HCT116 (cell line): Measurements from ENCODE around the gene RCE1. TPM values are rescaled to one million over a fixed set of nuclear protein-coding genes. Genes with fewer than 3 reads are reported as not detected.

ENCODE experiments used
- ATAC-seq: fragments of 200-7000 bp; cut with Tn5 transposase; 2 replicates; pipeline ENCODE4 v1.9.1; 2020; ENCODE audit warnings: mild to moderate bottlenecking, moderate library complexity
- BruUV-seq: library from RNA; stranded (reverse); fragments of 400-500 nt; replicated peaks from 2 replicates; lab custom pipeline; 2021; lab: Mats Ljungman, UMichigan
- CTCF ChIA-PET: fragments of 300-600 bp; sonication (Branson Sonifier 250); formaldehyde crosslinking; loops from one replicate; lab custom pipeline; 2021; ENCODE audit warnings: antibody characterized with exemption; lab: Charles Lee
- POLR2A ChIA-PET: fragments of 300-600, 350-600 bp; sonication (Branson Sonifier 250); formaldehyde crosslinking; loops from one replicate; lab custom pipeline; 2021; ENCODE audit warnings: antibody characterized with exemption; lab: Charles Lee
- RAD21 ChIA-PET, 2 experiments: fragments of 300-600 bp; sonication (Branson Sonifier 250); formaldehyde crosslinking; loops; one replicate each; lab custom pipeline; 2023; ENCODE audit warnings: low total read pairs in 2 of 2; ENCODE audit not compliant: uncharacterized antibody in 2 of 2, unreplicated experiment in 2 of 2, low non-redundant PET in 1 of 2; lab: Charles Lee
- DNase-seq: peaks from one replicate; pipeline ENCODE4 v3.0.0-alpha.2; 2010; ENCODE audit warnings: low read depth, low spot score
- H2AFZ ChIP-seq: fragments of 200-600 bp; shearing (Covaris generic), sonication (generic); 2 replicates; pipeline ENCODE4 v1.6.1; 2017; ENCODE audit warnings: low read depth, mixed run types, mixed read lengths, antibody characterized with exemption, low read length; ENCODE audit not compliant: poor library complexity, severe bottlenecking
- H3K27ac ChIP-seq: 2 replicates; pipeline ENCODE4 v1.5.1; 2012; ENCODE audit warnings: low read depth, low read length
- H3K27me3 ChIP-seq: fragments of 200-600 bp; sonication (generic); 2 replicates; pipeline ENCODE4 v1.6.1; 2016; ENCODE audit warnings: mixed run types, low read length, mixed read lengths; ENCODE audit not compliant: insufficient read depth
- H3K36me3 ChIP-seq, 2 experiments: fragments of 200-500 bp in 1 of 2; fragments of 200-600 bp in 1 of 2; sonication (Bioruptor generic) in 1 of 2; sonication (generic) in 1 of 2; 2 replicates each; pipeline versions ENCODE4 v1.5.1 to v1.6.1; 2014 to 2016; ENCODE audit warnings: low read length in 2 of 2, inconsistent platforms in 1 of 2, mixed read lengths in 1 of 2, mixed run types in 1 of 2; ENCODE audit not compliant: insufficient read depth in 2 of 2, control insufficient read depth in 1 of 2
- H3K4me1 ChIP-seq, 2 experiments: fragments of 200-600 bp in 1 of 2; sonication (generic) in 1 of 2; 2 replicates each; pipeline versions ENCODE4 v1.5.1 to v1.6.1; 2012 to 2017; ENCODE audit warnings: low read length in 2 of 2, inconsistent platforms in 1 of 2, mild to moderate bottlenecking in 1 of 2, mixed read lengths in 1 of 2, mixed run types in 1 of 2, moderate library complexity in 1 of 2; ENCODE audit not compliant: insufficient read depth in 2 of 2, control insufficient read depth in 1 of 2
- H3K4me2 ChIP-seq: fragments of 200-600 bp; sonication (generic); 2 replicates; pipeline ENCODE4 v1.6.1; 2017; ENCODE audit warnings: mixed run types, low read length, mixed read lengths
- H3K4me3 ChIP-seq, 2 experiments: fragments of 200-600 bp in 1 of 2; sonication (generic) in 1 of 2; replicated peaks in 1 of 2; 2 replicates each; pipeline ENCODE4 v1.5.1; 2011 to 2016; ENCODE audit warnings: low read length in 2 of 2, control low read depth in 1 of 2, low read depth in 1 of 2, mild to moderate bottlenecking in 1 of 2, mixed read lengths in 1 of 2, mixed run types in 1 of 2
- H3K79me2 ChIP-seq: fragments of 200-600 bp; sonication (generic); 2 replicates; pipeline ENCODE4 v1.6.1; 2017; ENCODE audit warnings: mild to moderate bottlenecking, mixed run types, low read length, moderate library complexity, mixed read lengths; ENCODE audit not compliant: insufficient read depth
- H3K9ac ChIP-seq: fragments of 200-600 bp; sonication (generic); 2 replicates; pipeline ENCODE4 v1.6.1; 2016; ENCODE audit warnings: low read length, mixed read lengths
- H3K9me2 ChIP-seq: fragments of 200-600 bp; sonication (generic), shearing (Covaris generic); 2 replicates; pipeline ENCODE4 v1.6.1; 2017; ENCODE audit warnings: mixed run types, mild to moderate bottlenecking, moderate library complexity; ENCODE audit not compliant: insufficient read depth
- H3K9me3 ChIP-seq, 2 experiments: fragments of 200-500 bp in 1 of 2; fragments of 200-600 bp in 1 of 2; sonication (Bioruptor generic) in 1 of 2; sonication (generic) in 1 of 2; 2 replicates each; pipeline ENCODE4 v1.6.1; 2014 to 2017; ENCODE audit warnings: low read length in 2 of 2, mixed read lengths in 2 of 2, inconsistent platforms in 1 of 2, low read depth in 1 of 2, mild to moderate bottlenecking in 1 of 2, mixed run types in 1 of 2, moderate library complexity in 1 of 2; ENCODE audit not compliant: control insufficient read depth in 1 of 2, insufficient read depth in 1 of 2
- H4K20me1 ChIP-seq: fragments of 200-600 bp; sonication (generic), shearing (Covaris generic); 2 replicates; pipeline ENCODE4 v1.6.1; 2017; ENCODE audit warnings: mixed run types, mild to moderate bottlenecking, moderate library complexity; ENCODE audit not compliant: insufficient read depth
- EGR1 ChIP-seq: IDR thresholded peaks from 2 replicates; pipeline ENCODE4 v1.6.1; 2012; ENCODE audit warnings: low read depth
- ELF1 ChIP-seq: IDR thresholded peaks from 2 replicates; pipeline ENCODE4 v1.6.1; 2012; ENCODE audit warnings: low read depth, borderline replicate concordance
- EZH2 ChIP-seq: fragments of 200-600 bp; sonication (generic); IDR thresholded peaks from 2 replicates; pipeline ENCODE4 v1.6.1; 2017; ENCODE audit warnings: antibody characterized with exemption, mixed run types
- FOSL1 ChIP-seq: IDR thresholded peaks from 2 replicates; pipeline ENCODE4 v1.6.1; 2012; ENCODE audit warnings: low read depth
- POLR2A ChIP-seq: IDR thresholded peaks from 2 replicates; pipeline ENCODE4 v1.7.0; 2011; ENCODE audit warnings: borderline replicate concordance; ENCODE audit not compliant: insufficient read depth, insufficient read length; ENCODE audit errors: extremely low read depth
- POLR2AphosphoS5 ChIP-seq: IDR thresholded peaks from 2 replicates; pipeline ENCODE4 v1.6.1; 2011; ENCODE audit warnings: mild to moderate bottlenecking, low read depth, low read length, moderate library complexity
- REST ChIP-seq: IDR thresholded peaks from 2 replicates; pipeline ENCODE4 v1.6.1; 2012; ENCODE audit warnings: low read depth
- TCF7L2 ChIP-seq: IDR thresholded peaks from 2 replicates; pipeline ENCODE4 v1.7.0; 2011; ENCODE audit warnings: borderline replicate concordance, inconsistent platforms; ENCODE audit not compliant: insufficient read depth, insufficient read length; ENCODE audit errors: extremely low read depth
- YY1 ChIP-seq: IDR thresholded peaks from 2 replicates; pipeline ENCODE4 v1.6.1; 2011; ENCODE audit warnings: low read length, low read depth, moderate library complexity, mild to moderate bottlenecking; ENCODE audit not compliant: insufficient replicate concordance; ENCODE audit errors: extremely low read depth
- ZFX ChIP-seq: fragments of 450-650 bp; IDR thresholded peaks from 2 replicates; pipeline ENCODE4 v1.6.1; 2017
- intact Hi-C: fragments of 100-400 bp; cut with micrococcal nuclease; formaldehyde crosslinking; loops from 2 replicates; pipeline ENCODE4 v1.10.0; 2022
- total RNA-seq: library from RNA; stranded (reverse); gene quantifications from one replicate; pipeline ENCODE4 v1.2.1, GENCODE V29; 2021; ENCODE audit not compliant: unreplicated experiment

RCE1 gene
- total RNA-seq, 1 experiment from 2014 or later = 35.3 TPM

DNA sequence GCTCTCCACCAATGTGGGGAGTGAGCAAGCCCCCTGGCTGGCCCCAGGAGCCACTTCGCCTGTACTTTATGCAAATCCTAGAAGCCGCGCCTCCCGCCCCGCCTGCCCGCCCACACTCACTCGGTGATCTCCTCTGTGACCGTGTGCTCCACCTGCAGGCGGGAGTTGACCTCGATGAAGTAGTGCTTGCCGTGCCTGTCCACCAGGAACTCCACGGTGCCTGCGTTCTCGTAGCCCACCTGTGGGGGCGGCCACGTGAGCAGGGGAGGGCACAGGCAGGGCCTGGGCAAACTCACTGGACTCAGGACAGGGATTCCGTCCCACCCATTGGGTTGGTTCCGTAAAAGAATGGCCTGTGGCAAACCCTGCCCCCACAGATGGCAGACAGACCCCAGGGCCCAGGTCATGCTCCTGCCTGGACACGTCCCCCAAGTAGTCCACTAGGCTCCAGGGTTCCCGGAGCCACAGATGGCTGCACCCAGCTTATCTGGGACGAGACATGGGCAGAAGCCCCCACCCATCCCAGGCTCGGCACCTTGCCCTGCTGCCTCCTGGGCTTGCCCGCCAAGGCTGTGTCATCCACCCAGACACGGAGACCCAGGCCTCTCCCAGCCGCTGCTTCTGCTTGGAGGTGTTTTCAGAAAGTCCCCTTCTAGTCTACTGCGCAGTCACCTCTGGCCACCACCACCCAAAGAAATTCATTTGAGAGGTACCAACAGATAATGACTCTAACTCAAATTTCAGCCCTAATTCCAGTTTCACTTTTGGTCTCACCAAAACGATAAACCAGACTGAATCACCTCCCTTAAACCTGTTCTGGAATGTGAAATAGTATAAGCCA is 25.7 kb downstream of the RCE1 start (continued):
- TF ChIP-seq POLR2A = no peak
- no peak for TF ChIP-seq POLR2AphosphoS5
- TF ChIP-seq YY1 = no peak

GRCh38 chr11:66869567-66869870 is 26.3 kb downstream of the RCE1 start:
- Histone ChIP-seq H3K9me2 (no peaks in the 10 kb centered on the region), H3K4me1 (peaks cover 7 to 23% of the 10 kb centered on the region in 2 experiments; a peak in 3 of 4 replicates), H4K20me1 (no peaks in the 10 kb centered on the region), H3K4me3 (no peak overlapping the region), H3K36me3 (no peaks in the 10 kb centered on the region; a peak in 1 of 4 replicates), H3K4me2 (no peak overlapping the region), H3K9ac (peak overlapping the region; percentile 32; the same call in 1 of the 2 replicates), H3K27me3 (no peaks in the 10 kb centered on the region), H3K79me2 (no peaks in the 10 kb centered on the region), H3K9me3 (no peaks in the 10 kb centered on the region), H2AFZ (no peak overlapping the region), H3K27ac (no peak overlapping the region)
- RAD21 ChIA-PET = no interaction called here
- CTCF ChIA-PET = no interaction called here
- DNase-seq (no peak), ATAC-seq (no peak)
- POLR2A ChIA-PET = no interaction called here
- no peak for TF ChIP-seq EGR1
- no peak for TF ChIP-seq ZFX
- no TSS peak for BruUV-seq
- intact Hi-C loops = no loop called here

DNA sequence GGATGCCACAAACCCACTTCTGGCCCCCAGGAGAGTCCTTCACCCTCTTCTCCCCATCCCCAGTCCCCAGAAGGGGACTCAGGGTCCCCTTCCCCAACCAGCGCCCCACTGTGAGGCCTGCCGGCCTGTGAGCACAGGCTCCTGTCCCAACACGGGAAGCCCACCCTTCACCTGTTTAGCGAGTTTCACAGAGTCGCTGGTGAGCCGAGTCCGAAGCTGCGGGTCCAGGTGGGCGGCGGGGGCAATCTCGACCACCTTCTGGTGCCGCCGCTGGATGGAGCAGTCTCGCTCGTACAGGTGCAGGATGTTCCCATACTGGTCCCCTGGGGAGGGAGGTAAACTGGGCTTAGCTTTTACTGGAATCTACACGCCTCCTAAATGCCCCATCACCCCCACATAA is 26.9 kb downstream of the RCE1 start:
- ATAC-seq (no peak), DNase-seq (no peak)
- Histone ChIP-seq H3K27ac (no peak overlapping the region), H4K20me1 (no peaks in the 10 kb centered on the region), H3K27me3 (no peaks in the 10 kb centered on the region), H3K9me3 (no peaks in the 10 kb centered on the region), H3K36me3 (no peaks in the 10 kb centered on the region; a peak in 1 of 4 replicates), H3K9me2 (no peaks in the 10 kb centered on the region), H3K79me2 (no peaks in the 10 kb centered on the region), H3K4me1 (peaks cover 7 to 23% of the 10 kb centered on the region in 2 experiments; a peak in 3 of 4 replicates), H3K9ac (no peak overlapping the region), H3K4me3 (no peak overlapping the region)
- BruUV-seq = no TSS peak
- intact Hi-C loops = no loop called here
- CTCF ChIA-PET = no interaction called here
- POLR2A ChIA-PET = no interaction called here
- TF ChIP-seq TCF7L2 = no peak
- TF ChIP-seq YY1 = no peak
- TF ChIP-seq EZH2 = no peak
- no peak for TF ChIP-seq FOSL1
- no peak for TF ChIP-seq POLR2A
- no peak for TF ChIP-seq REST
- TF ChIP-seq ELF1 = no peak
- TF ChIP-seq, all 23 proteins: peak for 0
- RAD21 ChIA-PET = no interaction called here
- no peak overlapping the region for H2AFZ ChIP-seq
- no peak overlapping the region for H3K4me2 ChIP-seq
